Inferior parietal cortex (tissue), 1 donor: ENCODE measurements around the gene GCFC2.
"Not testable (repeated sequence)": the region's sequence is repeated elsewhere in the genome, so short reads cannot be mapped to it uniquely, and the experiment has no call there.

Source experiments
- DNase-seq: peaks from one replicate; pipeline ENCODE4 v3.0.0-alpha.2; 2016; ENCODE audit errors: extremely low spot score

Gene GCFC2

DNA sequence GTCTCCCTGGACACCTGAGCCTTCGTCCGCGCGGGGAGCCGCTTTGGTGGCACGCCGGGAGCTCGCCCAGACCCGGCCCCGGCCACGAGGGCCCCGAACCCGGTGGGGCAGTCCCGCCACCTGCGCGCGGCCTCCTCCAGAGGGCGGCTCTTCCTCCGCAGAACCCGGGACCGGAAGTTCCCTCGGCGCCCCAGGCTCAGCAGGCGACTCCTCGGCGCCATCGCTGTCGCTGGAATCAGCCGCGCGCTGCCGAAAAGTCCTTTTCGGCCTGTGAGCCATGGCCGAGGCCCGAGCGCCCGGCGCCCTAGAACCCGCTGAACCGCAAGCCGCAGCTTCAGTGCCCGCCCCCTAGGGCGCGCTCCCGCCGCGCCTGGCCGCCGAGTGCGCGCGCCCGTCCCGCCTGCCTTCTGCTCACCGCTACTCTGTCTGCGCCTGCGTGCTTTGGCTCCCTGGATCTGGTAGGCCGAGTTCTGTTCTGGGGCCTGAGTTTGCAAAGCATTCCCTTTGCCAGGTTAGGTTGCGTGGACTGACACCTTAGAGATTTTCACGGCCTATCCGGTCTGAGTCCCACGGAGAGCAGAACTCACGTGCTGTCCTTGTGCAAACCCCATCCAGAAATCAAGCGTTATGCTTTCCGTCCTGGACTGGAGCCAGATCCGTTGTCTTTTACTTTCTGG lies at the start of gene GCFC2:
Gene GCFC2, minus strand, starts transcription at position 339 of the 677 bp plus-strand sequence. Its CDS starts 60 bp downstream, at position 279.
- peak; percentile 88 for DNase-seq

DNA sequence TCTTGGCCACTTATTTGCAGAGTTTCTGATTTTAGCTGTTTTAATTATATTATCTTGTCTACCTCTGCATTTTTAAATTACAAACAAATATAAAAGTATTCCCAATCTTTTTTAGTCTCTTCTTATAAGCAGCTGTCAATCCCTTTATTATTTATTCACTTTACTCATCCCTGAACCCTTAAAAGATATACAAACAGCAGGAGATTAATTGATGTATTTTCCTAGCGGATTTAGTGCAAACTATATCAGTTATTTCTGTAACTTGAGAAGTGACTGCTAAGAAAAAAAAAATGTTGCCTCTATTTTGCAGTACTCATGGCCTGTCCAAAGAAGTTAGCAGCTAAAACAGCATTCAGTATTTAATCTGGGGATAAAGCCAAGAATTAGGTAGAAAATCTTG lies 42.1 kb upstream of the GCFC2 start:
- DNase-seq, result no peak

DNA sequence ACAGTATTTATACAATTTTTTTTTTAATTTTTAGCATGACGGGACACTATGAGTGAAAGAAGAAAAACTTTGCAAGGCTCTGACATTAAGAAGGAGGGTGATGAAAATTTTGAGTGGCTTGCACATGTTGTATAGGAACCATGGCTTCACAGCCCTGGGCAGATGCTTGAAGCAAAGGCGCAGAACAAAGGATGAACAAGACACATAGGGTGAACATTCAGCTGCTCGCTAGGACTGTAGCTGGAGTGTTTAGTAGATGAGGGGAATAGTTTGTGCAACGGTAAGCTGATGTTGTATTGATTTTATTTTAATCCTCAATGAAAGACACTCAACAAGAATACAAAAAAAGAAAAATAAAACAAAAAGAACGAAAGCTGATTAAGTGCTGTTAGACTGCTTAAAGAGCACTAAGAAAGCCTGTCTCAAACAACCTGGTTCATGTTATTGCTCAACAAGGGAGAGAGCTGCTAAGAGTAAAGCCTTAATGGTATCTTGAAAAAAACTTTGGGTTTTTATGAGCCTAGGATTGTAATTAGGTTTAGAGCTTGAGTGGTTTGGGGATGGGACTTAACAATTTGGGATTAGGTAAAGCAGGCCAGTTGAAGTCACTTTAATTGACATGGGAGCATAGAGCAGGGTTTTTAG lies 41.2 kb upstream of the GCFC2 start:
- no peak for DNase-seq

DNA sequence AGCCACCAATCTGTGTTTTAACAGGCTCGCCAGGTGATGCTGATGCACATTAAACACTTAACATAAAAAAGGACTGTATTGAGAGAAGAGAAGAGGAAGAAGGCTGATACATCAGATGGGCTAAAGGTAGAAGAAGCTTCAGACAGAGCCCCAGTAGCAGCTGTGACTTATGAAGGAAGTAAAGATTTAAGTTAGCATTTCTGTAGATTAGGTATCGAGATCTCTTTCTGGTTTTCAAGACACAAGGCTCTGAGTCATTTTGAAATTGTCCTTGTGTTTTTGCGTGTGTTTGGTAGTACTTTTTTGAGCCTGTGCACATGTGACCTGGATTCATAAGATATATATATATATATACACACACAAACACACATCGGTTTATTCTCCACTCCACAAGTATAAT lies 40.6 kb upstream of the GCFC2 start:
- no peak for DNase-seq

DNA sequence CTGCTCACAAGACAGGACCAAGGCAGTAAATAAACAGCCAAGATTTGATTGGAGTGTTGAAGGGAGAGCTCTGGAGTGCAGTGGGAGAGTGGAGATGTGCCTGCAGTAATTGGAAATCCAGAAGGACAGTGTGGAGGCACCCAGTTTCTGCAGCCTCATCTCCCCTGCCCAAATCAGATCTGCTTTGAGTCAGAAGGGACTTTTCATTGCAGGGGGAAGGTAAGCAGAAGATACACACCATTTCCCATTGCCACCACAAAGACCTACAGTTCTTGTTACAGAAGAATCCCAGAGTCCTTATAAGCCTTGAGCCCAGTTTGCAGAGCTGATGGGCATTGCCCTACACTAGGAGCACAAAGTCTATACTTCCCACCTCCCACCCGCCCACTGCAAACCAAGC lies 27.2 kb upstream of the GCFC2 start:
- no peak for DNase-seq

DNA sequence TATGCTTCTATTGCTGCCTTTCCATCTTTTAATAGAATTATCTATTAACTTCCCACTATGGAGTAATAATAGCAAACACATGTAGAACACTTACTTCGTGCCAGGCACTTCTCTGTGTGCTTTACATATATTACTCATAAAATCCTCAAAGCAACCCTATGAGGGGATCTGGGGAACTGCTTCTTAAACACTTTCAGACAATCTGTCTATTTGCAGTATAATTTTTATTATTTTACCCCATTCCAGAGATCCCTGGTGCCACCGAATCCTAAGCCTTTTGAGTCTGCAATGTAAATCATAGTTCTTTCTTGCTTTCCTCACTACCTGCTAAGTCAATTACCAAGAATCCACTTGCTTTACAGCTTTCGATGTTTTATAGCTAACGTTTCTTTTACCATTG lies 25.6 kb upstream of the GCFC2 start:
- DNase-seq, result no peak

DNA sequence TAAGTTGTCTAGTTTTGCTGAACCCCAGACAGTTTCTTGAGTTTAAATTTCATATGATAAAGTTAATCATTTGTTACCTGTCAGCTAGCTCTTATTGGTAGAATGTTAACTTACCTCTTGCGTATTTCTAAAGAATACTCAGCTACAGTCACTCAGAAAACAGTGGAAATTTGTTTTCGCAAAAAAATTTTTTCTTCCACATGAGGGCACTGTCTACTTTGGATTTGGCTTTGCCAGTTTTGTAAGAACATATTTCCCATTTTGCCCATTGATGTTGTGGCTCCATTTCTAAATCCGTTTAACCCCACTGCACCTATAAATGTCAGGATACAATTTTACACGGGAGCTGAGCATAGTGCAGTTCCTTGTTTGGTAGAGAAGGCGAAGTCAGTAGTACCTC lies 19.1 kb upstream of the GCFC2 start:
- peak; percentile 75 for DNase-seq

DNA sequence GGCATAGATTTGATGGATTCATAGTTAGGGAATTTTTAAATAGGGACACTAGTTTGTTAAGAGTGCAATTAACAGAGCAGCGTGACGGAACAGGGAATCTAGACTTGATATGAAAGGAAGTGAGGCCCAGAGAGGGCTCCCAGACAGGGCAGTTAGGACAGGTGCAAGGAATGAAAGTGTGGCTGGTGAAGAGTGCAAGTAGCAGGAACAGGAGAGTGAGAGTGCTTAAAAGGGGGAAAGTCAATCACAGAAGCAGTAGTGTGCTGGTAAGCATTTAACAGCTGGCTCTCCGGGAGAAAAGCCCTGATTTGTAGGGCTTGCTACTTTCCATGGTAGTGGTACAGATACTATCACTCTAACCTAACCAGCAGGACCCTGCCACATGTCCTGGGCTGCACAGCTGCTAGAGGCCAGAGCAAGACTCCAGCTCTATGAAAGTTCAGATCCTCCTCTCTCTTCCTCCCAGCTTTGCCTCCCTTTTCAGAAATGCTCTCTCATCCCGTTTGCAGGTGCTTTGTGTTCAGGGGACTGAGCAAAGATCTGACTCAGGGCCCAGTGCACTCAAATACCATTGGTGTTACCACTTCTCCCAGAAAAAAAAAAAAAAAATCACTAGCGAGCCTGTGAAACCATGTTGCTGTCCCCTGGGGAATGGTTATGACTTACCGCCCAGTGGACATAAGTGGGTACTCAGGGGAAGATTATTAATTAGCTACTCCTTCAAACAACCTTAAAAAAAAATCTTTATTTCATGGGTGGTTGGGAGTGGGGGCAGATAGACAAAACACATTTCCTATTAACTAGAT lies 18.1 kb upstream of the GCFC2 start:
- no peak for DNase-seq

DNA sequence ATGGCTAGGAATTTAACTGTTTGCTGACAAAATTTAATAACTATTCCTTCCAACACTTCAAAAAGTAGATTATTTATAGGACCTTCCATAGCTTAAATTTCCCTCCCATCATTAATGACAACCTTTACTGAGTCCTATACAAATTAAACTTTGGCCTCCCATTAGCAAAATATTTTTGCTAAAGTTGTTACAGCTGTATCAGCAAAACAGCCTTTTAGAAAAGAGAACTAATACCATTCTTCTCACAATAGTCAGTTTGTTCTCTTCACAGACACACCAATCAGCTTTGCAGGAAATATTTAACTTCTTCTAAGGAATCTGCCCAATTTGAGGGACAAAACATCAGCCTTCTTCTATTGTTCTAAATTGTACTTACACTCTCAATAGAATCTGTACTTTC lies 12.0 kb upstream of the GCFC2 start:
- no peak for DNase-seq

DNA sequence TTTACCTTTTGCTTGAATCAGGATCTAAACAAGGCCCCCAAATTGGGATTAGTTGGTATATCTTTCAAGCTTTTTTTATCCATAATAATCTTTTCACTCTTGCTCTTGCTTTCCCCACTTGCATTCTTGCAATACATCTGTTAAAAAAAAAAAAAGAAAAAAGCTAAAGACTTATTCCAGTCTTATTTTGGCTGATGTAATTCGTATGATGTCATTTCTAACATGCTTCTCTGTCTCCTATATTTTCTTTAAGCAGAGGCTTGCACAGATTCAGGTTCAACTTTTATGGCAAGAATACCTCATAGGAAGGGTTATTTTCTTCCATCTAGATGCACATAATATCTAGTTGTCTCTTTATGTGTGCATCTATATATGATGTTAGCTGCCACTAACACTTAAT lies 9.8 kb upstream of the GCFC2 start:
- DNase-seq, result no peak

DNA sequence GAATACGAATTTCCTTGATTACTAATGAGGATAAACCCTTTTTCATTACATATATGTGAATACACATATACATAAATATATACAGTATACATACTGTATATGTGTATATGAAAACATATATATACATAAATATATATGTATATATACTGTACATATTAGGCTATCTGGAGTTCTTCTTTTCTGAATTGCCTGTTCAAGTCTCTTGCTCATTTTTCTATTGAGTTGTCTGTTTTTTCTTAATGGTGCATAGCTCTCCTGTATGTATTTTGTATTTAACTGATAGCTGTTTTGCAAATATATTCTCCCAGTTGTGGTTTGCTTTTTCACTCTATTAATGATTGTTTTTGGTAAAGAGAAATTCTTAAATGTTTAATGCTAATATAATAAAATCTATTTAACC lies 8.9 kb upstream of the GCFC2 start:
- DNase-seq, result no peak

DNA sequence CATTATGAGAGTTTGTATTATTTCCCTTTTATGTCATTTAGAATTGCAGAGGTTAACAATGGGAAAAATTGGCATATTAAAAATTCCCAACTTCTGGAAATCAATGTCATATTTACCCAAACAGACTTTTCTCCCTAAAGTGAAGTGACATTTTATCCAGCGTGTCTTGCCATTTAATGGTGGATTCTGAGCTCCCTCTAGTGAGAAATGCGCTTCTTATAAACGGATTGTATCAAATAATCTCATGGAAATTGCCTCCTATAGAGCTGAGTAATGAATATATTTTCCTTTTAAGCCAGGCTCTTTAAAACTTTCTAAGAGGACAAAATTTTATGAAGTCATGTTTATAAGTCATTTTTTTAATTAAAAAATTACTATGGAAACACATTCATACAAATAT lies 5.7 kb upstream of the GCFC2 start:
- DNase-seq, result peak; percentile 47

DNA sequence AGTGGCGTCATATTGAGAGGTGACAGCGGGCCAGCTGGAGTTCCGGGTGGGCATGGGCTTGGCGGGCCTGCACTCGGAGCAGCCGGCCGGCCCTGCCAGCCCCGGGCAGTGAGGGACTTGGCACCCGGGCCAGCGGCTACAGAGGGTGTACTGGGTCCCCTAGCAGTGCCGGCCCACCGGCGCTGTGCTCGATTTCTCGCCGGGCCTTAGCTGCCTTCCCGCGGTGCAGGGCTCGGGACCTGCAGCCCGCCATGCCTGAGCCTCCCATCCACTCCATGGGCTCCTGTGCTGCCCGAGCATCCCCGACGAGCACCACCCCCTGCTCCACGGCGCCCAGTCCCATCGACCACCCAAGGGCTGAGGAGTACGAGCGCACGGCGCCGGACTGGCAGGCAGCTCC lies 875 bp upstream of the GCFC2 start:
- DNase-seq, result not testable (repeated sequence)

DNA sequence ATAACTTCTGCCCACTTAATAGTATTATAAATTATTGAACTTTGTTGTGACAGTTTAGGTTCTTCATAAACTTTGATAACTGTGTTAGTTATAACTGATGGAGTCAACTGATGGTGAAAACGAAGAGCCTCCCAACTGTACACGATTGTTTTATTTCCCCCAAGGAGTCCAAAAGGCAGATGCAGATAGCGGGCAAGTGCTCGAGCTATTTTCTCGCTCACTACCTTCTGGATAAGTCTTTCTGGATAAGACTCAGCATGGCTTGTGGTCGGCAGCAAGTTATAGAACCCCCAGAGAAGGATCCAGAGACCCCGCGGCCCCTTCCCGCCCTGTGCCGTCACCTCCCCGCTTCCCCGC lies 517 bp downstream of the GCFC2 start:
- DNase-seq, result peak; percentile 34

DNA sequence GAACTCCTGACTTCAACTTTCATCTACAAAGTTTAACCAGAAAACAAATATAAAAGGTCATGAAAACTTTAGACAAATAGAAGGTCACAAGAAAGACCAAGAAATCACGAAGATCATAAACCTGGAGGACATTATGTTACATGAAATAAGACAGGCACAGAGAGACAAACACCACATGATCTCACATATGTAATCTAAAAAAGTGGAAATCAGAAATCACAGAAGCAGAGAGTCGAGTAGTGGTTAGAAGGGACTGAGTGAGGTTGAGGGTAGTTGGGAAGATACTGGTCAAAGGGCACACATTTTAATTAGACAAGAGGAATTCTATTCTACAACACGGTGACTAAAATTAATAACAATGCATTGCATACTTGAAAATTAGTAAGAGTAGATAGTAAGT lies 1.4 kb downstream of the GCFC2 start:
- no peak for DNase-seq

DNA sequence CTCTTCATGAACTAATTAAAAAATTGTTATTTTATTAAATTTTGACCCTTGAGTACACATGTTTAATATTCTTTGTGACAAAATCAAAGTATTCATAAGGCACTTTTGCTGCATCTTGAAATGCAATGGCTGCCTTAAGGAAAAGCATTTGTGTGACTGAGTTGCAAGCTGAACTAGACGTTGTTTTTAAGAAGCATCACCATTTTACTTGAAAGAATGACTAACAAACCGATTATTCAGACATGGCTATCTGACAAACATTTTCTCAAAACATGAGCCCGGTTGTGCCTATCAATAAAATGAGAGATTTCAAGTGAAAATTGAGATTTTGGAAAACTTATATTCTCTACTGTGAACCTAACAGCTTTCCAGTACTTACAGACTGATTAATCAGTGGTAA lies 2.8 kb downstream of the GCFC2 start:
- no peak for DNase-seq

DNA sequence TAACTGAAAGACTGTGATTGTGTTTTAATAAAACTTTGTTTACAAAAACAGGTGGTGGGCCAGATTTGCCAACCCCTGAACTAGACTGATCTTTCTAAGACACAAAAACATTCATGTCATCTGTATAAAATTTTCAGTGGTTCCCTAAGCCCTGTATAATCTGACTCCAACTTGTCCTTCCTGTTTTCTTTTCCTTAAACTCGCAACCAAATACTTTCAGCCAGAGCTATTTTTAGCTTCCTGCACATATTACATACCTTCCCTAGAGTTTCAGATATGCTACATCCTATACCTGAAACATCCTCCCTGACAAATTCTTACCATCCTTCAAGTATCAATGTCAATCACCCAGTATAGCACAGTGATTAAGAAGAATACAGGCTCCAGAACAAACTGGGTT lies 4.8 kb downstream of the GCFC2 start:
- no peak for DNase-seq

DNA sequence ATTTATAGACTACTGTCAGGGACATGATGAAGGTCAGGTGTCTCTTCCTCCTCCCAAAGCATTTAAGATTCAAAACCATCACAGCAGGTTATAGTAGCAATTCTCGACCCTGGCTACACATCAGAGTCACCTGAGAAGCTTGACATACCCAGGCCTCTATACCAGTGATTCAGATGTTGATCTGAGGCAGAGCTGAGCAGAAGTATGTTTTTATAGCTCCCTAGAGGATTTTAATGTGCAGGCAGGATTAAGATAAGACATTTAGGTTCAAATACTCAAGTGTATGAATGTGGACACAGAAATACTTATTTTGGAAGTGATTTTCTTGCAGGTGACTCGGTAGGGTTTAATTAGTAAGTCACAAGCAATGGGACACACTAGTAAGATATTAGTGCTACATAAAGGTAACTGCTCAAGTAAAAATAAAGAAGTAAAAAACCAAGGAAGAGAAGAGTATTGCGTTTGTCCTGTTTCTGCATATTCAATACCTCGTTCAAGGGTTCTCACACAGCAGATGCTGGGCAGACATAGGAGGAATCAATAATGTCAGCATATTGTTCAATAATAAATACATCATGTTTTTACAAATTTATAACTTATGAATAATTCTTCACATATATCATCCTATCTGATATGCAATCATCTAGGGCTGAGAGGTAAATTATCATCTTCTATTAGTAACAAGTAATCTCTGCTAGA lies 7.0 kb downstream of the GCFC2 start:
- DNase-seq, result no peak

DNA sequence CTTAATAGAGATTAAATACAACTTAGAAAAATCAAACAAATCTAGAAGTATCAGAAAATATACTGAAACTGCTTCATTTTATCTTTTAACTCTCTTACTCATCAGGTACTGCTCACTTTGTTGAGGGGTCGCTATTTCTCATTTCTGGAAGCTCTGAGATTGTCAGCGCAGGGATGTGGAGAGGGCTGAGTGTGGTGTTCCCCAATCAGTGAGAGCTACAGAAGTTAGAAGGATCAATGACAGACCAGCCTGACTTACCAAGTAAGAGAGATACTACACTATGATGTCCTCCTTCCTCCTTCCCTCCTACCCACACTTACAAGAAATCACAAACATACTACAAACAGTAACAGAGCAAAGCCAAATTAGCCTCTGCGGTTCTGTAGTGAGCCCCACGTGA lies 8.1 kb downstream of the GCFC2 start:
- no peak for DNase-seq

DNA sequence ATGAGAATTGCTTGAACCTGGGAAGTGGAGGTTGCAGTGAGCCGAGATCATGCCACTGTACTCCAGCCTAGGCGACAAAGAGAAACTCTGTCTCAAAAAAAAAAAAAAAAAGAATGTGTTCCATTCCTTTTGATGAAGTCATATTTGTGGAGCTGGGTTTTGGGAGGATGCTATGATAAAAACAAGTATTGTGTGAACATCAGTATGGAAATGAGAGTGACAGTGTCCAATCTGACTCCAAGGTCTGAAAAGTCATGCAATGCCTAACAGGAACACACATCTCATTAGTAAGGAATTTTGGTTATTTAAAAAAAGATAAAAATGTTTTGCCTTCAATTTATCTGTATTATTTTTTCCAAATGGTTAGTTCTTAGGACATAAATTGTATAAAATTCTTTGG lies 11.8 kb downstream of the GCFC2 start:
- no peak for DNase-seq

DNA sequence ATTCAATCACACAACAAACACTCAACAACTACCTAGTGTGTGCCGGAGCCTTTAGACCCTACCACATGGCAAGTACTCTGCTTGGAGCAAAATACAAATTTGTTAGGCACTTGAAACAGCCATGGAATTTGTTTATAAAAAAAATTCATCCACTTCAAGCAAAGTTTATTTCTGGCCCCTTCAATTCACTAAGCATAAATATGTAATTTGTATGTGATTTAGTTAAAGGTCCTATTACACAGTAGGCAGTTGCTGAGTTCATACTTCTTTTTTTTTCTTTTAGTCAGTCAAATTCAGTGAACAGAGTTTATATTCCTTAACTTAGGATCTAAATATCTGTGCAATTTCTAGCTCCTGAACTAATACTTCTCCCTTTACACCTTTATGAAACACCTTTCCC lies 22.5 kb downstream of the GCFC2 start:
- DNase-seq, result no peak

DNA sequence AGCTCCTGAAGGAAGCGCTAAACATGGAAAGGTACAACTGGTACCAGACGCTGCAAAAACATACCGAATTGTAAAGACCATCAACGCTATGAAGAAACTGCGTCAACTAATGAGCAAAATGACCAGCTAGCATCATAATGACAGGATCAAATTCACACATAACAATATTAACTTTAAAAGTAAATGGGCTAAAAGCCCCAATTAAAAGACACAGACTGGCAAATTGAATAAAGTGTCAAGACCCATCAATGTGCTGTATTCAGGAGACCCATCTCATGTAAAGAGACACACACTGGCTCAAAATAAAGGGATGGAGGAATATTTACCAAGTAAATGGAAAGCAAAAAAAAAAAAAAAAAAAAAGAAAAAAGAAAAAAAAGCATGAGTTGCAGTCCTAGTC lies 27.3 kb downstream of the GCFC2 start:
- not testable (repeated sequence) for DNase-seq
